Measurements from ENCODE around the gene CHCHD6. TPM values are rescaled to one million over a fixed set of nuclear protein-coding genes. Genes with fewer than 3 reads are reported as not detected.

CHCHD6 gene
- total and polyA plus RNA-seq, 12 donors, result 10.6 to 22.5 (median 17.6) TPM

GRCh38 chr3:126977821-126978220 is 273.8 kb downstream of the CHCHD6 start:
- Histone ChIP-seq H3K36me3 (replicated peaks in 1 of 2) (no peaks in the 10 kb centered on the region), H3K4me1 (replicated peaks in 1 of 2) (peaks cover 0 to 7% of the 10 kb centered on the region in 2 donors), H3K9me3 (replicated peaks in 1 of 3) (peaks cover 0 to 9% (median 7%) of the 10 kb centered on the region in 3 donors), H3K27ac (no peak overlapping the region), H3K4me3 (no peak overlapping the region), H3K27me3 (no peaks in the 10 kb centered on the region)
- WGBS, 4 donors, result 84 to 91% (median 86%) methylated on average over 6 of the region's 6 CpGs
- intact Hi-C loops (cut with DNase I), result loop anchor here in 1 of 2 donors (10.0 kb wide), 1 partner anchor 293 kb away; no protein-coding TSS in a partner anchor
- TF ChIP-seq POLR2A (IDR thresholded peaks at IDR 0.05) (no peak), CTCF (IDR thresholded peaks at IDR 0.05) (no peak)
- no peak for DNase-seq

- peaks cover 0 to 9% (median 7%) of the 10 kb centered on the region in 3 donors for H3K9me3 ChIP-seq (replicated peaks in 1 of 3)
- intact Hi-C loops (cut with DNase I), result loop anchor here in 1 of 2 donors (10.0 kb wide), 1 partner anchor 293 kb away; no protein-coding TSS in a partner anchor
- no peaks in the 10 kb centered on the region for H3K27me3 ChIP-seq
- TF ChIP-seq CTCF (IDR thresholded peaks at IDR 0.05) (no peak), POLR2A (IDR thresholded peaks at IDR 0.05) (no peak)
- DNase-seq, result no peak
- H3K27ac ChIP-seq, result no peak overlapping the region
- peaks cover 0 to 7% of the 10 kb centered on the region in 2 donors for H3K4me1 ChIP-seq (replicated peaks in 1 of 2)
- H3K36me3 ChIP-seq (replicated peaks in 1 of 2), result no peaks in the 10 kb centered on the region
- 73 to 88% (median 81%) methylated on average over 4 to 5 of the region's 5 CpGs for WGBS, 4 donors
- no peak overlapping the region for H3K4me3 ChIP-seq
Observed at GRCh38 chr3:126978291-126978690, 274.3 kb downstream of the CHCHD6 start.

- Histone ChIP-seq H3K36me3 (replicated peaks in 1 of 2) (no peaks in the 10 kb centered on the region), H3K4me3 (no peak overlapping the region), H3K9me3 (replicated peaks in 1 of 3) (peaks cover 0 to 9% (median 7%) of the 10 kb centered on the region in 3 donors), H3K4me1 (replicated peaks in 1 of 2) (peaks cover 5 to 10% of the 10 kb centered on the region in 2 donors), H3K27ac (no peak overlapping the region), H3K27me3 (no peaks in the 10 kb centered on the region)
- DNase-seq, result no peak
- no peak for TF ChIP-seq CTCF (IDR thresholded peaks at IDR 0.05)
- no peak for TF ChIP-seq POLR2A (IDR thresholded peaks at IDR 0.05)
- 50 to 92% (median 58%) methylated on average over 2 to 5 of the region's 5 CpGs for WGBS, 4 donors
- intact Hi-C loops (cut with DNase I), result loop anchor here in 1 of 2 donors (10.0 kb wide), 1 partner anchor 294 kb away; no protein-coding TSS in a partner anchor
Observed at GRCh38 chr3:126979046-126979628, 275.1 kb downstream of the CHCHD6 start.

- 81 to 91% (median 83%) methylated on average over 11 to 15 of the region's 15 CpGs for WGBS, 4 donors
- H3K4me3 ChIP-seq, result no peak overlapping the region
- no peaks in the 10 kb centered on the region for H3K36me3 ChIP-seq (replicated peaks in 1 of 2)
- peaks cover 11 to 21% of the 10 kb centered on the region in 2 donors for H3K4me1 ChIP-seq (replicated peaks in 1 of 2)
- DNase-seq, result no peak
- H3K27me3 ChIP-seq, result no peaks in the 10 kb centered on the region
- H3K9me3 ChIP-seq (replicated peaks in 1 of 3), result peaks cover 0 to 3% (median 0%) of the 10 kb centered on the region in 3 donors
- no peak for TF ChIP-seq POLR2A (IDR thresholded peaks at IDR 0.05)
- no peak for TF ChIP-seq CTCF (IDR thresholded peaks at IDR 0.05)
- intact Hi-C loops (cut with DNase I), result loop anchor here (5.0 to 10.0 kb wide), 3 partner anchors 194 to 474 kb away; no protein-coding TSS in a partner anchor
- no peak overlapping the region for H3K27ac ChIP-seq
Observed at GRCh38 chr3:126980266-126980811, 276.3 kb downstream of the CHCHD6 start.

Measured in adrenal gland (tissue), 12 donors.